GM18907 (cell line): ENCODE data around the gene DAGLA.
"Not testable (repeated sequence)": the region's sequence is repeated elsewhere in the genome, so short reads cannot be mapped to it uniquely, and the experiment has no call there.

Source experiments
- ATAC-seq: cut with Tn5 transposase; IDR thresholded peaks from one replicate; pipeline ENCODE4 v1.9.1; 2021; ENCODE audit warnings: mild to moderate bottlenecking, moderate library complexity; ENCODE audit not compliant: unreplicated experiment

The DAGLA gene

GRCh38 chr11:61666684-61667297 is 13.4 kb upstream of the DAGLA start:
- no peak for ATAC-seq

GRCh38 chr11:61667684-61668305 is 12.4 kb upstream of the DAGLA start:
- no peak for ATAC-seq

- ATAC-seq: no peak
These were observed 10.8 kb upstream of the DAGLA start for GRCh38 chr11:61669417-61669816.

- ATAC-seq: no peak
These were observed 9.6 kb upstream of the DAGLA start for GRCh38 chr11:61670626-61671025.

- ATAC-seq: no peak
These were observed 8.7 kb upstream of the DAGLA start for GRCh38 chr11:61671527-61671926.

- not testable (repeated sequence) for ATAC-seq
These were observed 6.2 kb upstream of the DAGLA start for GRCh38 chr11:61673946-61674467.

- ATAC-seq: no peak
These were observed 4.4 kb upstream of the DAGLA start for GRCh38 chr11:61675826-61676225.

GRCh38 chr11:61679296-61679695 is 895 bp upstream of the DAGLA start:
- ATAC-seq: no peak

- no peak for ATAC-seq
These were observed 531 bp downstream of the DAGLA start for GRCh38 chr11:61680622-61681221.

- ATAC-seq: no peak
These were observed 2.0 kb downstream of the DAGLA start for GRCh38 chr11:61682093-61682732.

GRCh38 chr11:61682906-61683675 is 2.9 kb downstream of the DAGLA start:
- no peak for ATAC-seq

- ATAC-seq: no peak
These were observed 4.0 kb downstream of the DAGLA start for GRCh38 chr11:61683961-61684869.

GRCh38 chr11:61684870-61685616 is 4.9 kb downstream of the DAGLA start:
- no peak for ATAC-seq

- ATAC-seq: no peak
These were observed 5.4 kb downstream of the DAGLA start for GRCh38 chr11:61685617-61685967.

GRCh38 chr11:61686066-61686465 is 5.9 kb downstream of the DAGLA start:
- ATAC-seq: no peak

GRCh38 chr11:61686469-61686868 is 6.3 kb downstream of the DAGLA start:
- no peak for ATAC-seq

- no peak for ATAC-seq
These were observed 7.2 kb downstream of the DAGLA start for GRCh38 chr11:61687420-61687819.

GRCh38 chr11:61688365-61689163 is 8.4 kb downstream of the DAGLA start:
- no peak for ATAC-seq

- no peak for ATAC-seq
These were observed 8.9 kb downstream of the DAGLA start for GRCh38 chr11:61689164-61689496.
